HepG2 (cell line): ENCODE measurements around the gene RPTOR.

Experiments used
- AFF4 ChIP-seq: sonication (generic); formaldehyde crosslinking; IDR thresholded peaks from 2 replicates; pipeline ENCODE4 v1.4.0; 2020; ENCODE audit warnings: missing genetic modification reagents
- CTCF ChIP-seq: sonication (generic); formaldehyde crosslinking; IDR thresholded peaks from 2 replicates; pipeline ENCODE4 v1.5.0; 2020; ENCODE audit warnings: mild to moderate bottlenecking, missing genetic modification reagents, moderate library complexity
- E2F5 ChIP-seq: sonication (generic); formaldehyde crosslinking; conservative IDR thresholded peaks from 2 replicates; pipeline ENCODE4 v1.4.0; 2020; ENCODE audit warnings: missing genetic modification reagents
- KAT2B ChIP-seq: fragments of 150-350 bp; IDR thresholded peaks from 2 replicates; pipeline ENCODE4 v1.6.1; 2014; ENCODE audit warnings: low read depth, low read length, borderline replicate concordance
- NFATC3 ChIP-seq: sonication (generic); formaldehyde crosslinking; IDR thresholded peaks from 2 replicates; pipeline ENCODE4 v1.5.1; 2020; ENCODE audit warnings: mild to moderate bottlenecking, missing genetic modification reagents
- RELA ChIP-seq: sonication (generic); formaldehyde crosslinking; IDR thresholded peaks from 2 replicates; pipeline ENCODE4 v1.4.0; 2020; ENCODE audit warnings: missing genetic modification reagents
- ZBTB1 ChIP-seq: sonication (generic); formaldehyde crosslinking; IDR thresholded peaks from 2 replicates; pipeline ENCODE4 v1.4.0; 2020; ENCODE audit warnings: missing genetic modification reagents, borderline replicate concordance
- ZNF136 ChIP-seq: sonication (generic); formaldehyde crosslinking; IDR thresholded peaks from 2 replicates; pipeline ENCODE4 v1.8.1; 2022; ENCODE audit warnings: low read depth, mild to moderate bottlenecking, moderate library complexity, missing genetic modification reagents

- no peak for TF ChIP-seq NFATC3
- TF ChIP-seq ZBTB1 (CRISPR knock-in tag): no peak
- no peak for TF ChIP-seq ZNF136 (CRISPR knock-in tag)
- TF ChIP-seq RELA (CRISPR knock-in tag): no peak
- no peak for TF ChIP-seq AFF4
- no peak for TF ChIP-seq E2F5
- TF ChIP-seq CTCF (CRISPR knock-in tag): no peak
- no peak for TF ChIP-seq KAT2B
Observed at GRCh38 chr17:80838311-80839025, 293.8 kb downstream of the RPTOR start.
